Transverse colon (tissue), 4 donors: Measurements from ENCODE around the gene DCPS. TPM values are rescaled to one million over a fixed set of nuclear protein-coding genes. Genes with fewer than 3 reads are reported as not detected.
A peak's percentile ranks its signal among the peaks of the same experiment; 100 is the strongest.

Experiments used
- DNase-seq: peaks from one replicate; pipeline ENCODE4 v3.0.0-alpha.2; 2019
- H3K27ac ChIP-seq, 4 donors: fragments of 200-600 bp; sonication (generic); 2 replicates each; pipeline ENCODE4 v1.5.1; 2016 to 2018; ENCODE audit warnings: inconsistent platforms in 4 of 4
- H3K27me3 ChIP-seq: fragments of 200-600 bp; sonication (generic); 2 replicates; pipeline ENCODE4 v1.5.1; 2017; ENCODE audit warnings: inconsistent platforms
- H3K36me3 ChIP-seq, 4 donors: fragments of 200-600 bp; sonication (generic); 2 replicates each; pipeline ENCODE4 v1.5.1; 2017 to 2019; ENCODE audit warnings: inconsistent platforms in 4 of 4
- H3K4me1 ChIP-seq, 4 donors: fragments of 200-600 bp; sonication (generic); 2 replicates each; pipeline ENCODE4 v1.5.1; 2017 to 2020; ENCODE audit warnings: inconsistent platforms in 4 of 4
- H3K4me3 ChIP-seq, 4 donors: fragments of 200-600 bp; sonication (generic); 1 replicate in 1 of 4; 2 replicates in 3 of 4; pipeline versions ENCODE4 v1.5.1 to v1.6.1; 2017 to 2019; ENCODE audit warnings: inconsistent platforms in 4 of 4
- H3K9me3 ChIP-seq, 2 donors: fragments of 200-600 bp; sonication (generic); 2 replicates each; pipeline ENCODE4 v1.5.1; 2017 to 2019; ENCODE audit warnings: inconsistent platforms in 2 of 2
- CTCF ChIP-seq, 5 experiments: fragments of 200-600 bp in 3 of 5; fragments of 450-650 bp in 2 of 5; sonication (generic) in 3 of 5; IDR thresholded peaks; 1 replicate in 2 of 5; 2 replicates in 3 of 5; pipeline ENCODE4 v1.5.1; 2016 to 2017; ENCODE audit warnings: antibody characterized with exemption in 5 of 5, inconsistent platforms in 3 of 5, mild to moderate bottlenecking in 2 of 5, moderate library complexity in 1 of 5
- EP300 ChIP-seq: sonication (generic); formaldehyde crosslinking; IDR thresholded peaks from one replicate; pipeline ENCODE4 v1.6.1; 2017; ENCODE audit warnings: antibody characterized with exemption, low read depth
- POLR2A ChIP-seq: fragments of 450-650 bp; IDR thresholded peaks from one replicate; pipeline ENCODE4 v1.6.1; 2016; ENCODE audit warnings: antibody characterized with exemption, mild to moderate bottlenecking, moderate library complexity
- POLR2AphosphoS5 ChIP-seq, 3 donors: sonication (generic); formaldehyde crosslinking; IDR thresholded peaks; one replicate each; pipeline ENCODE4 v1.6.1; 2016; ENCODE audit warnings: antibody characterized with exemption in 3 of 3
- WGBS, 2 donors: methylation state at CpG; one replicate each; pipeline ENCODE4 v1.1.5; 2018; ENCODE audit warnings: low coverage in 1 of 2; 5-methylcytosine and 5-hydroxymethylcytosine counted together
- in situ Hi-C, 4 donors: fragments of 200-750 bp; cut with MboI; loops; one replicate each; pipeline versions ENCODE4 v1.15.0 to v1.15.1; 2017; ENCODE audit warnings: low sequenced_read_pairs in 3 of 4, low pct_ligation_motif_present in 1 of 4, low pct_unique_long_range_greater_than_20kb in 1 of 4
- intact Hi-C: fragments of 100-400 bp; cut with DNase I; formaldehyde crosslinking; loops from one replicate; pipeline ENCODE4 v1.15.1; 2023; ENCODE audit warnings: low total_unique reads
- total RNA-seq, 4 donors: library from RNA; depleted of rRNA; stranded (reverse); fragments of >200 nt; gene quantifications; one replicate each; pipeline ENCODE4 v1.1.0, GENCODE V29; 2016

Gene DCPS
- total RNA-seq, 4 donors from 2014 or later, result 0.40 to 13.7 (median 11.3) TPM

GRCh38 chr11:126317756-126318573 lies 14.1 kb downstream of the DCPS start:
- in situ Hi-C loops (loop anchor here in 3 of 4 donors (10.0 to 25.0 kb wide), 4 partner anchors 94 to 169 kb away; no protein-coding TSS in a partner anchor), intact Hi-C loops (loop anchor here (10.0 kb wide), 1 partner anchor 117 kb away; no protein-coding TSS in a partner anchor)

DNA sequence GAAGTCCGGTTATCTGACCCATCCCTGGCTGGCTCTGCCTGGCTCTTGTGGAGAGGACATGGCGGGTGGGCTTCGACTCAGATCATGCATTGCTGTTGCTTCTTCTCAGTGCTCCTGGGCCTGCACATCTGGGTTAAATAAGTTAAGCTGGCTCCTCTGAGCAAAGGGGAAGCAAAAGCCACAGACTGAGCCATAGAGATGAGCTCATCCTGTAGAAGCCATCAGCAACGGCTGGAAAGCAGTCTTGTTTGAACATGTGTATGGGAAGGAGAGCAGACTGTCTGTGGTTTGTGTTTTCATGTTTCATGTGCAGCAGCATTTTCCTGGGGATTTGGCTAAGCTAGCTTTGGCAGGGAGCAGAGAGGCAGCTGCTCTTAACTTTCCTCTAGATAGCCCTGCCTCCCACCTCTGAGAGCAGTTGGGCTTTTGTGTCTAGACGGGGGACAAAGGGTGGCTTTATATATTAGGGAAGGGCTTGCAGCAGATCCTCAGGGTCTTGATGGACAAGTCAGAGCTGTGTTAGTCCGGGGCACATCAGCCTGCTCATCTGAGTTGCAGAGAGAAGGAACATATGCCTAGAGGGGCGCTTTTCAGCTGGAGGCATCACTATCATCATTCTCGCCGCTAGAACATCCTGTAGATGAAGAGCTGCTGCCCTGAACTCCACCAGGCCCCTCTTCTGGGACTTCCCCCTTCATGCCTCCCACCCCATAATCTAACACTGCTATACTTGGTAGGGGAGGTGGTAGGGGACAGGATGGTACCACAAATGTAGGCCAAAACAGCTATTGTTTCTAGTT lies 14.9 kb downstream of the DCPS start:
- no peaks in the 10 kb centered on the region for H3K9me3 ChIP-seq
- H3K4me1 ChIP-seq, result peaks cover 9 to 23% (median 18%) of the 10 kb centered on the region in 4 donors
- peak overlapping the region; percentile 79 to 90 (median 82) for H3K27ac ChIP-seq
- TF ChIP-seq POLR2AphosphoS5 (IDR thresholded peaks at IDR 0.05), result peak in 1 of 3 donors; percentile 1
- no peak for TF ChIP-seq CTCF (IDR thresholded peaks at IDR 0.05)
- no peaks in the 10 kb centered on the region for H3K27me3 ChIP-seq
- in situ Hi-C loops, result loop anchor here in 3 of 4 donors (10.0 to 25.0 kb wide), 4 partner anchors 94 to 169 kb away; no protein-coding TSS in a partner anchor
- DNase-seq, result peak; percentile 17
- peak overlapping the region in 1 of 4 donors; percentile 27 for H3K4me3 ChIP-seq
- intact Hi-C loops, result loop anchor here (10.0 kb wide), 1 partner anchor 116 kb away; no protein-coding TSS in a partner anchor
- no peaks in the 10 kb centered on the region for H3K36me3 ChIP-seq
- WGBS, 2 donors, result 36 to 66% methylated on average over 2 to 9 of the region's 9 CpGs

More at GRCh38 chr11:126317756-126318573, 14.1 kb downstream of the DCPS start:
- H3K27ac ChIP-seq, result peak overlapping the region; percentile 79 to 90 (median 82)
- peak overlapping the region in 1 of 4 donors; percentile 27 for H3K4me3 ChIP-seq
- no peaks in the 10 kb centered on the region for H3K36me3 ChIP-seq
- WGBS, 2 donors, result 41 to 51% methylated on average over 2 to 14 of the region's 14 CpGs
- no peaks in the 10 kb centered on the region for H3K9me3 ChIP-seq
- TF ChIP-seq CTCF (IDR thresholded peaks at IDR 0.05) (no peak), EP300 (no peak), POLR2AphosphoS5 (IDR thresholded peaks at IDR 0.05) (no peak), POLR2A (no peak)
- DNase-seq, result peak; percentile 53
- H3K27me3 ChIP-seq, result no peaks in the 10 kb centered on the region
- H3K4me1 ChIP-seq, result peaks cover 9 to 23% (median 18%) of the 10 kb centered on the region in 4 donors

- Histone ChIP-seq H3K36me3 (no peaks in the 10 kb centered on the region), H3K4me1 (peaks cover 9 to 23% (median 18%) of the 10 kb centered on the region in 4 donors), H3K27ac (peak overlapping the region; percentile 79 to 90 (median 82)), H3K4me3 (no peak overlapping the region), H3K27me3 (no peaks in the 10 kb centered on the region), H3K9me3 (no peaks in the 10 kb centered on the region)
- 78% methylated on average over 5 of the region's 5 CpGs; no CpG with 5 or more reads in 1 of the 2 donors for WGBS, 2 donors
- in situ Hi-C loops (loop anchor here in 3 of 4 donors (10.0 to 25.0 kb wide), 4 partner anchors 93 to 168 kb away; no protein-coding TSS in a partner anchor), intact Hi-C loops (loop anchor here (10.0 kb wide), 1 partner anchor 115 kb away; no protein-coding TSS in a partner anchor)
- no peak for DNase-seq
- TF ChIP-seq EP300, result no peak
- TF ChIP-seq POLR2A, result no peak
- TF ChIP-seq CTCF (IDR thresholded peaks at IDR 0.05), result no peak
- no peak for TF ChIP-seq POLR2AphosphoS5 (IDR thresholded peaks at IDR 0.05)
Observed at GRCh38 chr11:126319374-126319740, 15.5 kb downstream of the DCPS start.

DNA sequence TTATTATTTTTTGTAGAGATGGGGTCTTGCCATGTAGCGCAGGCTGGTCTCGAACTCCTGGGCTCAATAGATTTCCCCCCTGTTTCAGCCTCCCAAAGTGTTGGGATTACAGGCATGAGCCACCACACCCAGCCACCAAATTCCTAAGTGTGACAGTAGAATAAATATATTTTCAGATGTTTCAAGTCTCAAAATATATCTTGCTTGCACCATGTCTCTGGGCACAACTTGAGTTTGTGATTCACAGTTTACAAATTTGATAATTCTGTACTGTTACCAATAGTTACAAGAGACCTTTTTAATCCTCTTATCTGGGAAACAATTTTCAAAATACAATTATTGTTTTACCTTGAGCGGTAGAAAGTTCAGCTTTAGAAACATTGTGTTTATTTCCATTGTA lies 19.1 kb downstream of the DCPS start:
- in situ Hi-C loops, result loop anchor here in 2 of 4 donors (25.0 kb wide), 2 partner anchors 89 to 164 kb away; no protein-coding TSS in a partner anchor
- DNase-seq, result no peak
- TF ChIP-seq CTCF (IDR thresholded peaks at IDR 0.05) (no peak), POLR2A (no peak), POLR2AphosphoS5 (IDR thresholded peaks at IDR 0.05) (no peak), EP300 (no peak)
- 94 to 100% methylated on average over 3 of the region's 3 CpGs for WGBS, 2 donors
- H3K4me1 ChIP-seq, result peaks cover 1 to 14% (median 10%) of the 10 kb centered on the region in 4 donors
- no peak overlapping the region for H3K4me3 ChIP-seq
- H3K36me3 ChIP-seq, result no peaks in the 10 kb centered on the region
- no peaks in the 10 kb centered on the region for H3K27me3 ChIP-seq
- intact Hi-C loops, result no loop called here
- H3K9me3 ChIP-seq, result no peaks in the 10 kb centered on the region
- H3K27ac ChIP-seq, result no peak overlapping the region
